HepG2 (cell line): ENCODE data around the gene C14orf93. TPM values are rescaled to one million over a fixed set of nuclear protein-coding genes. Genes with fewer than 3 reads are reported as not detected.

Experiments used
- ATRX ChIP-seq: sonication (generic); formaldehyde crosslinking; IDR thresholded peaks from 2 replicates; pipeline ENCODE4 v1.4.0; 2020; ENCODE audit warnings: missing genetic modification reagents, borderline replicate concordance
- CHD2 ChIP-seq: IDR thresholded peaks from 2 replicates; pipeline ENCODE4 v1.6.1; 2011; ENCODE audit warnings: low read depth, low read length, improper control_type of control experiment
- DNMT3B ChIP-seq: conservative IDR thresholded peaks from 2 replicates; pipeline ENCODE4 v1.6.1; 2016; ENCODE audit warnings: missing biosample characterization, control low read depth
- MIXL1 ChIP-seq: IDR thresholded peaks from 2 replicates; pipeline ENCODE4 v1.6.1; 2016
- SRSF4 ChIP-seq: fragments of 200-400 bp; formaldehyde crosslinking; IDR thresholded peaks from one replicate; pipeline ENCODE4 v1.6.1; 2018; ENCODE audit warnings: mild to moderate bottlenecking, low read depth, low read length, moderate library complexity; ENCODE audit not compliant: poor library complexity, severe bottlenecking
- TBP ChIP-seq: sonication (generic); formaldehyde crosslinking; IDR thresholded peaks from 2 replicates; pipeline ENCODE4 v1.5.0; 2020; ENCODE audit warnings: missing genetic modification reagents
- TCF7L2 ChIP-seq: IDR thresholded peaks from 2 replicates; pipeline ENCODE4 v1.6.1; 2011; ENCODE audit warnings: mild to moderate bottlenecking, low read depth, low read length, moderate library complexity
- ZBTB21 ChIP-seq: sonication (generic); formaldehyde crosslinking; IDR thresholded peaks from 2 replicates; pipeline ENCODE4 v1.4.0; 2020; ENCODE audit warnings: missing genetic modification reagents
- ZBTB7A ChIP-seq: sonication (generic); formaldehyde crosslinking; IDR thresholded peaks from 2 replicates; pipeline ENCODE4 v1.8.0; 2022; ENCODE audit warnings: mild to moderate bottlenecking, missing genetic modification reagents
- ZC3H13 ChIP-seq: sonication (generic); formaldehyde crosslinking; IDR thresholded peaks from 2 replicates; pipeline ENCODE4 v1.8.1; 2023; ENCODE audit warnings: mild to moderate bottlenecking, missing genetic modification reagents, moderate library complexity
- ZC3H4 ChIP-seq: sonication (generic); formaldehyde crosslinking; IDR thresholded peaks from 2 replicates; pipeline ENCODE4 v1.4.0; 2020; ENCODE audit warnings: missing genetic modification reagents, borderline replicate concordance
- ZMYM3 ChIP-seq: sonication (generic); formaldehyde crosslinking; IDR thresholded peaks from 2 replicates; pipeline ENCODE4 v1.5.1; 2020; ENCODE audit warnings: mild to moderate bottlenecking, missing genetic modification reagents
- ZNF282 ChIP-seq: fragments of 450-650 bp; IDR thresholded peaks from 2 replicates; pipeline ENCODE4 v1.6.1; 2018; ENCODE audit not compliant: partially characterized antibody
- ZNF430 ChIP-seq: sonication (generic); formaldehyde crosslinking; IDR thresholded peaks from 2 replicates; pipeline ENCODE4 v1.9.0; 2021; ENCODE audit warnings: mild to moderate bottlenecking, missing genetic modification reagents
- ZNF724P ChIP-seq: sonication (generic); formaldehyde crosslinking; IDR thresholded peaks from 2 replicates; pipeline ENCODE4 v1.8.0; 2022; ENCODE audit warnings: missing genetic modification reagents, borderline replicate concordance
- ZNF891 ChIP-seq: sonication (generic); formaldehyde crosslinking; IDR thresholded peaks from 2 replicates; pipeline ENCODE4 v1.5.0; 2020; ENCODE audit warnings: mild to moderate bottlenecking, missing genetic modification reagents
- ZSCAN22 ChIP-seq: sonication (generic); formaldehyde crosslinking; IDR thresholded peaks from 2 replicates; pipeline ENCODE4 v1.4.0; 2020; ENCODE audit warnings: mild to moderate bottlenecking, missing genetic modification reagents
- polyA plus RNA-seq, 8 experiments: library from polyadenylated mRNA; depleted of rRNA in 3 of 8; stranded (reverse) in 7 of 8; unstranded in 1 of 8; fragments of >200 nt; fragmentation: Illumina TruSeq in 4 of 8; extraction: Trizol in 4 of 8; gene quantifications; 2 replicates each; pipeline versions ENCODE4 v1.2.1 to v1.2.3, GENCODE V29; 2011 to 2016; ENCODE audit warnings: low read depth in 4 of 8, missing spikeins in 1 of 8, mixed read lengths in 1 of 8; ENCODE audit not compliant: insufficient read depth in 1 of 8
- total RNA-seq, 5 experiments: library from RNA; depleted of rRNA; stranded (reverse); fragments of >200 nt; fragmentation: Illumina TruSeq; extraction: Trizol; gene quantifications; 2 replicates each; pipeline ENCODE4 v1.2.3, GENCODE V29; 2016; ENCODE audit warnings: low read depth in 1 of 5
- TF ChIP-seq, protein P1 (sequence below): sonication (generic); formaldehyde crosslinking; IDR thresholded peaks from 2 replicates; pipeline ENCODE4 v1.4.0; 2020; ENCODE audit warnings: mild to moderate bottlenecking, missing genetic modification reagents, borderline replicate concordance
- TF ChIP-seq, protein P2 (sequence below): IDR thresholded peaks from 2 replicates; pipeline ENCODE4 v1.6.1; 2016; ENCODE audit warnings: control low read depth
- TF ChIP-seq, protein P3 (sequence below): sonication (generic); formaldehyde crosslinking; conservative IDR thresholded peaks from 2 replicates; pipeline ENCODE4 v1.8.0; 2022; ENCODE audit warnings: low read depth, missing genetic modification reagents
- TF ChIP-seq, protein P4 (sequence below): sonication (generic); formaldehyde crosslinking; IDR thresholded peaks from 2 replicates; pipeline ENCODE4 v1.4.0; 2020; ENCODE audit warnings: low read depth, mild to moderate bottlenecking, missing genetic modification reagents

C14orf93 gene
- total and polyA plus RNA-seq, 2 of the 13 experiments (the other 11 are each of a cell fraction or from before 2014, with no cell fraction given), result 11.4 to 22.5 TPM

DNA sequence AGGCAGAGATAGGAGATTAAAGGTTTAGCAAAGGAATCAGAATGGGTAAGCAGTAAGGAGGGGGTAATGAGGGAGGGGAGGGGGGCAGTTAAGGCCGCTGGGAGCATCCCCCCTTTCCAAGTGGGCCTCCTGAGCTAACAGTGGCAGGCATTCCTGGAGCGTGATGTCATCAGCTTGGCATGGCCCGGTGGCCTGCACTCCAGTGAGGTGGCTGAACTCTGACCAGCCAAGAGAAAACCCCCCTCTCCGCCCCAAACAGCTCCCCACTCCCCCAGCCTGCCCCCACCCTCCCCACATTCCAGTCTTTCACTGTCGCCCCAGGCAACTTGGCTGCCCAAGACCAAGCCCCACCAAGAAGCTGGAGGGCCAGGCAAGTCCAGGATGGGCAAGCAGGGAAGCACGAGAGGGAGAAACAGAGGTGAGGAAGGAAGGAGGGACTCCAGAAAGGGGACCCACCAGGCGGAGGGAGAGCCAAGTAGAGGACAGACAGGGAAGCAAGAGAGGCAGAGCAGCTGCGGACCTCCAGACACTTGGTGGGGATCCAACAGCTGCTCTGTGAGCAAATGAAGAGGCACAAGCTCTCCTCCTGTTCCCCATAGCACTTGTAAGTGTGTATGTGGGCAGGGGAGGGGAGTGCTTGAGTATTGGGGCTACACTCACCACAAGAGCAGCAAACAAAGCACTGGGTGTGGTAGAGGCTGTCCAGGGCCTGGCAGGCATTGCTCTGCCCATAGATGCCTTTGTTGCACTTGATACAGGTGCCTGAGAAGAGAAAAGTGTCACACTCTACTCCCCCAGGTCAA is 32.1 kb downstream of the C14orf93 start (continued):
- TF ChIP-seq DNMT3B (CRISPR knock-in tag), result peak; percentile 21; the same call in 1 of the 2 replicates
- TF ChIP-seq ZSCAN22, result peak; percentile 57; the same call in 1 of the 2 replicates
- TF ChIP-seq MIXL1, result peak; percentile 94
- TF ChIP-seq, protein P1, sequence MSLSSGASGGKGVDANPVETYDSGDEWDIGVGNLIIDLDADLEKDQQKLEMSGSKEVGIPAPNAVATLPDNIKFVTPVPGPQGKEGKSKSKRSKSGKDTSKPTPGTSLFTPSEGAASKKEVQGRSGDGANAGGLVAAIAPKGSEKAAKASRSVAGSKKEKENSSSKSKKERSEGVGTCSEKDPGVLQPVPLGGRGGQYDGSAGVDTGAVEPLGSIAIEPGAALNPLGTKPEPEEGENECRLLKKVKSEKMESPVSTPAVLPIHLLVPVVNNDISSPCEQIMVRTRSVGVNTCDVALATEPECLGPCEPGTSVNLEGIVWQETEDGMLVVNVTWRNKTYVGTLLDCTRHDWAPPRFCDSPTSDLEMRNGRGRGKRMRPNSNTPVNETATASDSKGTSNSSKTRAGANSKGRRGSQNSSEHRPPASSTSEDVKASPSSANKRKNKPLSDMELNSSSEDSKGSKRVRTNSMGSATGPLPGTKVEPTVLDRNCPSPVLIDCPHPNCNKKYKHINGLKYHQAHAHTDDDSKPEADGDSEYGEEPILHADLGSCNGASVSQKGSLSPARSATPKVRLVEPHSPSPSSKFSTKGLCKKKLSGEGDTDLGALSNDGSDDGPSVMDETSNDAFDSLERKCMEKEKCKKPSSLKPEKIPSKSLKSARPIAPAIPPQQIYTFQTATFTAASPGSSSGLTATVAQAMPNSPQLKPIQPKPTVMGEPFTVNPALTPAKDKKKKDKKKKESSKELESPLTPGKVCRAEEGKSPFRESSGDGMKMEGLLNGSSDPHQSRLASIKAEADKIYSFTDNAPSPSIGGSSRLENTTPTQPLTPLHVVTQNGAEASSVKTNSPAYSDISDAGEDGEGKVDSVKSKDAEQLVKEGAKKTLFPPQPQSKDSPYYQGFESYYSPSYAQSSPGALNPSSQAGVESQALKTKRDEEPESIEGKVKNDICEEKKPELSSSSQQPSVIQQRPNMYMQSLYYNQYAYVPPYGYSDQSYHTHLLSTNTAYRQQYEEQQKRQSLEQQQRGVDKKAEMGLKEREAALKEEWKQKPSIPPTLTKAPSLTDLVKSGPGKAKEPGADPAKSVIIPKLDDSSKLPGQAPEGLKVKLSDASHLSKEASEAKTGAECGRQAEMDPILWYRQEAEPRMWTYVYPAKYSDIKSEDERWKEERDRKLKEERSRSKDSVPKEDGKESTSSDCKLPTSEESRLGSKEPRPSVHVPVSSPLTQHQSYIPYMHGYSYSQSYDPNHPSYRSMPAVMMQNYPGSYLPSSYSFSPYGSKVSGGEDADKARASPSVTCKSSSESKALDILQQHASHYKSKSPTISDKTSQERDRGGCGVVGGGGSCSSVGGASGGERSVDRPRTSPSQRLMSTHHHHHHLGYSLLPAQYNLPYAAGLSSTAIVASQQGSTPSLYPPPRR (CRISPR knock-in tag), result peak; percentile 95
- TF ChIP-seq, protein P2, sequence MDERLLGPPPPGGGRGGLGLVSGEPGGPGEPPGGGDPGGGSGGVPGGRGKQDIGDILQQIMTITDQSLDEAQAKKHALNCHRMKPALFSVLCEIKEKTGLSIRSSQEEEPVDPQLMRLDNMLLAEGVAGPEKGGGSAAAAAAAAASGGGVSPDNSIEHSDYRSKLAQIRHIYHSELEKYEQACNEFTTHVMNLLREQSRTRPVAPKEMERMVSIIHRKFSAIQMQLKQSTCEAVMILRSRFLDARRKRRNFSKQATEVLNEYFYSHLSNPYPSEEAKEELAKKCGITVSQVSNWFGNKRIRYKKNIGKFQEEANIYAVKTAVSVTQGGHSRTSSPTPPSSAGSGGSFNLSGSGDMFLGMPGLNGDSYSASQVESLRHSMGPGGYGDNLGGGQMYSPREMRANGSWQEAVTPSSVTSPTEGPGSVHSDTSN, result peak; percentile 17; the same call in 1 of the 2 replicates
- TF ChIP-seq, protein P3, sequence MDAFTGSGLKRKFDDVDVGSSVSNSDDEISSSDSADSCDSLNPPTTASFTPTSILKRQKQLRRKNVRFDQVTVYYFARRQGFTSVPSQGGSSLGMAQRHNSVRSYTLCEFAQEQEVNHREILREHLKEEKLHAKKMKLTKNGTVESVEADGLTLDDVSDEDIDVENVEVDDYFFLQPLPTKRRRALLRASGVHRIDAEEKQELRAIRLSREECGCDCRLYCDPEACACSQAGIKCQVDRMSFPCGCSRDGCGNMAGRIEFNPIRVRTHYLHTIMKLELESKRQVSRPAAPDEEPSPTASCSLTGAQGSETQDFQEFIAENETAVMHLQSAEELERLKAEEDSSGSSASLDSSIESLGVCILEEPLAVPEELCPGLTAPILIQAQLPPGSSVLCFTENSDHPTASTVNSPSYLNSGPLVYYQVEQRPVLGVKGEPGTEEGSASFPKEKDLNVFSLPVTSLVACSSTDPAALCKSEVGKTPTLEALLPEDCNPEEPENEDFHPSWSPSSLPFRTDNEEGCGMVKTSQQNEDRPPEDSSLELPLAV (CRISPR knock-in tag), result no peak
- peak; percentile 90 for TF ChIP-seq ZBTB21 (CRISPR knock-in tag)
- no peak for TF ChIP-seq ZNF891 (CRISPR knock-in tag)
- no peak for TF ChIP-seq ZBTB7A (CRISPR knock-in tag)
- TF ChIP-seq, protein P4, sequence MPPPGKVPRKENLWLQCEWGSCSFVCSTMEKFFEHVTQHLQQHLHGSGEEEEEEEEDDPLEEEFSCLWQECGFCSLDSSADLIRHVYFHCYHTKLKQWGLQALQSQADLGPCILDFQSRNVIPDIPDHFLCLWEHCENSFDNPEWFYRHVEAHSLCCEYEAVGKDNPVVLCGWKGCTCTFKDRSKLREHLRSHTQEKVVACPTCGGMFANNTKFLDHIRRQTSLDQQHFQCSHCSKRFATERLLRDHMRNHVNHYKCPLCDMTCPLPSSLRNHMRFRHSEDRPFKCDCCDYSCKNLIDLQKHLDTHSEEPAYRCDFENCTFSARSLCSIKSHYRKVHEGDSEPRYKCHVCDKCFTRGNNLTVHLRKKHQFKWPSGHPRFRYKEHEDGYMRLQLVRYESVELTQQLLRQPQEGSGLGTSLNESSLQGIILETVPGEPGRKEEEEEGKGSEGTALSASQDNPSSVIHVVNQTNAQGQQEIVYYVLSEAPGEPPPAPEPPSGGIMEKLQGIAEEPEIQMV (CRISPR knock-in tag), result peak; percentile 78
- peak; percentile 83 for TF ChIP-seq ZMYM3 (CRISPR knock-in tag)
- no peak for TF ChIP-seq SRSF4
- no peak for TF ChIP-seq ZC3H4 (CRISPR knock-in tag)
- no peak for TF ChIP-seq TBP (CRISPR knock-in tag)
- TF ChIP-seq ZNF282, result peak; percentile 19
- TF ChIP-seq ZNF430 (CRISPR knock-in tag), result no peak
- no peak for TF ChIP-seq CHD2
- TF ChIP-seq ZNF724P (CRISPR knock-in tag), result peak; percentile 76; the same call in 1 of the 2 replicates
- TF ChIP-seq ATRX (CRISPR knock-in tag), result no peak
- no peak for TF ChIP-seq TCF7L2
- no peak for TF ChIP-seq ZC3H13 (CRISPR knock-in tag)
